Lower leg skin (tissue), 4 donors: ENCODE measurements around the gene ITGB5. TPM values are rescaled to one million over a fixed set of nuclear protein-coding genes. Genes with fewer than 3 reads are reported as not detected.

Source experiments
- DNase-seq, 2 donors: peaks; one replicate each; pipeline ENCODE4 v3.0.0-alpha.2; 2019; ENCODE audit warnings: low spot score in 2 of 2
- H3K4me3 ChIP-seq: fragments of 200-600 bp; sonication (generic); 2 replicates; pipeline ENCODE4 v1.5.1; 2017; ENCODE audit warnings: mild to moderate bottlenecking, low read depth; ENCODE audit not compliant: poor library complexity, severe bottlenecking
- CTCF ChIP-seq, 3 donors: fragments of 450-650 bp; IDR thresholded peaks; one replicate each; pipeline ENCODE4 v1.5.1; 2016; ENCODE audit warnings: antibody characterized with exemption in 3 of 3, mild to moderate bottlenecking in 3 of 3, moderate library complexity in 2 of 3
- POLR2A ChIP-seq, 2 donors: fragments of 450-650 bp; IDR thresholded peaks; one replicate each; pipeline ENCODE4 v1.6.1; 2016 to 2017; ENCODE audit warnings: antibody characterized with exemption in 2 of 2, mild to moderate bottlenecking in 1 of 2, moderate library complexity in 1 of 2
- WGBS, 2 donors: methylation state at CpG; one replicate each; pipeline ENCODE4 v1.1.5; 2018; 5-methylcytosine and 5-hydroxymethylcytosine counted together
- intact Hi-C: fragments of 100-400 bp; cut with DNase I; formaldehyde crosslinking; loops from one replicate; pipeline ENCODE4 v1.15.0; 2023; ENCODE audit warnings: low total_unique reads
- total RNA-seq, 4 donors: library from RNA; depleted of rRNA; stranded (reverse); fragments of >200 nt; gene quantifications; one replicate each; pipeline ENCODE4 v1.1.0, GENCODE V29; 2016

The ITGB5 gene
- total RNA-seq, 4 donors from 2014 or later, result 210 to 414 (median 286) TPM

GRCh38 chr3:124824286-124824915 is 62.8 kb downstream of the ITGB5 start:
- no peak overlapping the region for H3K4me3 ChIP-seq
- WGBS, 2 donors, result 81 to 82% methylated on average over 4 of the region's 4 CpGs
- TF ChIP-seq POLR2A (IDR thresholded peaks at IDR 0.05) (no peak), CTCF (IDR thresholded peaks at IDR 0.05) (no peak)
- intact Hi-C loops, result no loop called here
- DNase-seq, result no peak

GRCh38 chr3:124823648-124824047 is 63.5 kb downstream of the ITGB5 start:
- TF ChIP-seq CTCF (IDR thresholded peaks at IDR 0.05) (no peak), POLR2A (IDR thresholded peaks at IDR 0.05) (no peak)
- DNase-seq, result no peak
- WGBS, 2 donors, result 78 to 99% methylated on average over 2 of the region's 2 CpGs
- intact Hi-C loops, result no loop called here
- H3K4me3 ChIP-seq, result no peak overlapping the region

- intact Hi-C loops, result no loop called here
- TF ChIP-seq POLR2A (IDR thresholded peaks at IDR 0.05) (no peak), CTCF (IDR thresholded peaks at IDR 0.05) (no peak)
- no peak overlapping the region for H3K4me3 ChIP-seq
- no peak for DNase-seq
- WGBS, 2 donors, result 81 to 93% methylated on average over 1 of the region's 1 CpG
These were observed 64.0 kb downstream of the ITGB5 start for GRCh38 chr3:124823206-124823605.

- 90 to 95% methylated on average over 5 to 6 of the region's 6 CpGs for WGBS, 2 donors
- TF ChIP-seq POLR2A (IDR thresholded peaks at IDR 0.05) (no peak), CTCF (IDR thresholded peaks at IDR 0.05) (no peak)
- intact Hi-C loops, result no loop called here
- DNase-seq, result no peak
- H3K4me3 ChIP-seq, result no peak overlapping the region
These were observed 65.8 kb downstream of the ITGB5 start for GRCh38 chr3:124821356-124821755.

- intact Hi-C loops, result no loop called here
- TF ChIP-seq CTCF (IDR thresholded peaks at IDR 0.05) (no peak), POLR2A (IDR thresholded peaks at IDR 0.05) (no peak)
- no peak for DNase-seq
- H3K4me3 ChIP-seq, result no peak overlapping the region
- WGBS, 2 donors, result 66 to 70% methylated on average over 9 of the region's 9 CpGs
These were observed 68.6 kb downstream of the ITGB5 start for GRCh38 chr3:124818398-124819091.
